ENCODE data around the gene RAPGEF4.
"Not testable (repeated sequence)": the region's sequence is repeated elsewhere in the genome, so short reads cannot be mapped to it uniquely, and the experiment has no call there.

The RAPGEF4 gene

DNA sequence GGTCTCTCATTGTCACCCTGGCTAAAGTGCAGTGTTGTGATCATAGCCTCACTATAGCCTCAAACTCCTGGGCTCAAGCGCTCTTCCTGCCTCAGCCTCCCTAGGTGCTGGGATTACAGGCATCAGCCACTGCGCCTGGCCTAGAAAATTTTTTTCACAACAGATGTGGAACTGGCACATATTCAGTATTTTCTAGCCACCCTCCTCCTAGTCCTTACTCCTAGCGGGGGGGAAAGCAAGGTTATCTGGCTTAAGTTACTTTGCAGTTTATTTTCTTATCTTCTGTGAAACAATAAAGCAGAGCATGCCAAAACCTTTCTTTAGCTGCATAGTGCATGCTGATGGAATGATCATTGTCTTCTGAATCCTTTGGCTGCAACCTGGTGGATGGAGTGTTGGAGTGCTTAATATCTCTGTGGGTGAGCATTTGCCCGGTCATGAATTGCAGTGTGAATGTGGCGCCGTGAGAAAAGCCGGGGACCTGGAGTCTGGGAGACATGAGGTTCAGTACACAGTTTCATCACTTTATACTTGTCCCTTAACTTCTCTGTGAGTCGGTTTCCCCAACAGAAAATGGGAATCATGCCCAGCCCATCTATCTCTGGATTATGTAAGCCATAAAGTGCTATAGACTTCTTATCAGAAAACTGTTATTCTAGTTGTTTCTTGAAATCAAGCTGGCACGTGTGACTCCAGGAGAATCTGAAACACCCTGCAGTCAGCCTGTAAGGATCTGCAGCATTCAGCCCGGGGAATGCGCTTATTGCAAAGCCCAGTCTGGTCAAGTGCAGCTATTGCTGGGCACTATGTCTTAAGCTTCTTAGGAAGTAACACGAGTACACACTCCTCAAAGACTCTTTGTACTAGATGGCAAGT lies 301.8 kb downstream of the RAPGEF4 start:
- no peak for DNase-seq (ENCODE audit: low read depth)

DNA sequence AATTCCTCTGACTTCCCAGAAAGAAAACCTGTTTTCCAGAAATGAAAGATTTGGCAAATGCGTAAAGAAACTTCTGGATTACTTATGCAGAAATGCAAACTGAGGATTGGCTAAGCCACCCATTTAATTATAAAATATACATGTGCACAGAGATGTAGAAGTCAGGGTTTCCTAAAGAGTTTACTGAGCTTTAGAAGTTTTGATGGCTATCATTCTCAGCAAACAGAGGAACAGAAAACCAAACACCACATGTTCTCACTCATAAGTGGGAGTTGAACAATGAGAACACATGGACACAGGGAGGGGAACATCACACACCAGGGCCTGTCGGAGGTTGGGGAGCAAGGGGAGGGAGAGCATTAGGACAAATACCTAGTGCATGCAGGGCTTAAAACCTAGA lies 302.6 kb downstream of the RAPGEF4 start:
- not testable (repeated sequence) for DNase-seq (ENCODE audit: low read depth)

DNA sequence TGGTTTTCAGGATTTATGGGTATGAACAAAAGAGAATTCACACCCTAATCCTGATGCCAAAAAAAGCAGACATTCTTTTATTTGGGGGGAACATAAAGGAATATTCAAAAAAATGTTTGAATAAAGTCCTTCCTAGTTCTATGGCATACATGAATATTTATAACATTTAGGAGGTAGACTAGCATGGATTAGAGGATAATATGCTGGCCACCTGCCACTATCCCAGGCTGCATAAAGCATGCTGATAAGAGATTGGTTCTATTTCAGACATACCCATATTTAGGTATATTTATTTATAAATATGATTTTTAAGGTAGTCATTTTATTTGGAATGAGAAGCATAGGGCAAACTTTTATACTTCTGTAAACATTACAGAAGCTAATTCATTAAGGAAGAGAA lies 305.1 kb downstream of the RAPGEF4 start:
- DNase-seq (ENCODE audit: low read depth) = no peak

DNA sequence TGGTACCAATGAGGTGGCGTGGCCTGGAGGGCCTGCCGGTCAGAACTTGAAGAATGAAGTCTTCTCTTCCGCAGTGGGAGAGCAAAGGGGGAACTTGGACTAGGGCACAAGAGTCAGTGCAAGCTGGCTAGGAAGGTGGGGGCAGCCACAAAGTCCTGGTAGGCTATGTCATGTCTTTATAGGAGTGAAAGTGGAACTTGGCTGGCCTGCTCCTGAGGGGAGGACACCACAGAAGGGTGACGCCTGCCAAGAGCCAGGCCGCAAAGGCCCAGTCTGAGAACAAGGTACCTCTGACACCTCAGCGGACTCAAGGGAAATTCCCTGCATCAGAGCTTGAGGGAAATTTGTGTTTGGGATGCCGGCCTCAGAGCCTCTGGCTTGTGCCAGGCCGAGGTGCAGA lies 307.8 kb downstream of the RAPGEF4 start:
- no peak for DNase-seq (ENCODE audit: low read depth)

DNA sequence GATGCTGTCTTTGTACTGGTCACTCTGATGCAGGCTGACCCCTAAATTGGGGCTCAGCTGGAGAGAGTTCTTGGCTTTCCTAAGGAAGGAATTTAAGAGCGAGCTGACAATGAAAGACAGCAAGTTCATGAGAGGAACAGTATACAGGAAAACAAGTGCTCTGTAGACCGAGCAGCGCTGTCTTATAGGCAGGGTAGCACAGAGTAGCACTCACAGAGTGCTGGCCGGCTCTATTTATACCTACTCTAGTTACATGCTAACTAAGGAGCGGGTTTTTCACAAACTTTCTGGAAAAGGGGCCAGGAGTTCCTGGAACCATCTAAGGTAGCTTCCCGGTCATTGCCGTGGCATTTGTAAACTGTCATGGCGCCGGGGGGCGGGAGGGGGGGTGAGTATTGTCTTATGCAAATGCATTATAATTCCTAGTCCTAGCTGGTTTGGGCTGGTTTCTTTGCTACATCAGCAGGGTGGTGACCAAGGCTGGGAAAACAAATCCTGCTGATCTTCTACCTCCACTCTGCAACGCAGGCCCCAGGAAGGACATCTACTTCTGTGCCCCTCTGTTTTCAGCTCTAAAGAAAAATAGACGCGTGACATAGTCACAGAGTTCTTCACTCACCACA lies 308.4 kb downstream of the RAPGEF4 start:
- no peak for DNase-seq (ENCODE audit: low read depth)

DNA sequence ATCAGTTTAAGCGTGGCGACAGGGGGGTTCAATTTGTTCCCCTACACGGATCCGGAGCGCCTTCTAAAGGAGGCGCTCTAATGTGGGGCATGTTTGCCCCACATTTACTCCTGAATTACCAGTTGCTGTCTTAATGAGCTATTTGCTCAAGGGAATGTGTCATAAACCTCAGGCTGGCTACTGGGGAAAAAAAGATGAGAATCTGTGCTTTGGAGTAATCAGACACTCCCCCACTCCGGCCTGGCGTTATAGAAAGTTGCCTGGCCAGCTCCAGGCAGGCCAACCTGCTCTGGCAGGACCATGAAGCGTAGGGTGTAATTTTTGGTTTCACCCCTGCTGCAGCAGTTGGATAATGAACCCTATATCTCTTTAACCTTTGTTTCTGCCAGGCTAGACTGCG lies 309.0 kb downstream of the RAPGEF4 start:
- no peak for DNase-seq (ENCODE audit: low read depth)

DNA sequence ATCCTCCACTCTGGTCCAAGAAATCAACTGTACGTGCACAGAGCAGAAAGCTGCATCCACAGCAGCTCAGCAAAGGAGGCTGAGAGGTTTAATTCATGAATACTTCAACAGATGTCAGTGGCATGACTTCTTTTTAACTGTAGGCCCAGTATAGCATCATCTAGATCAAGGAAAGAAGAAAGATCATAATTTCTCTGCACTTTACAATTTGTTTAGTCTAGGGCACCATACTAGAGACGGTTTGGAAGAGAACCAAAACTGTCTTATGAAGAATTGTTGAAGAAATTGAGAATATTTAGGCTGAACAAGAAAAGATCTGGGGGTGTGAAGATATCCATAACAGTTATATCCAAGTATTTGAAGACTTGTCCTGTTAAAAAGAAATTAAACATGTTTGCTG lies 309.5 kb downstream of the RAPGEF4 start:
- no peak for DNase-seq (ENCODE audit: low read depth)

DNA sequence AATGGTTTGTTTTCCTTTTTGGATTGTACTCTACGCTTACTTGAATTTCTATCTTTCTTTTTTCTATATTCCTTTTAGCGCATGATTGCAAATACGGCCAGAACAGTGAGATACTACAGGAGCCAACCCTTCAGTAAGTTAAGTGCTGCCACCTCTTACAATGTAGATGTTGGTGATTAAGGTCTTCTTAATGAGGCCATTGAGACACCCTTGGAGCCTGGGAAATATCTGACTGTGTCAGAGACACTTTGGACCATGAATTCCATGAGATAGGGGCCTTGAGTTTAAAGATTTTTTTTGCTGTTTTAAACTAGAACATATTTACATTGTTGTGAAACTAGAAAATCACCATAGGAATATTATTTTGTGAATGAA lies 312.9 kb downstream of the RAPGEF4 start:
- DNase-seq (ENCODE audit: low read depth) = no peak

DNA sequence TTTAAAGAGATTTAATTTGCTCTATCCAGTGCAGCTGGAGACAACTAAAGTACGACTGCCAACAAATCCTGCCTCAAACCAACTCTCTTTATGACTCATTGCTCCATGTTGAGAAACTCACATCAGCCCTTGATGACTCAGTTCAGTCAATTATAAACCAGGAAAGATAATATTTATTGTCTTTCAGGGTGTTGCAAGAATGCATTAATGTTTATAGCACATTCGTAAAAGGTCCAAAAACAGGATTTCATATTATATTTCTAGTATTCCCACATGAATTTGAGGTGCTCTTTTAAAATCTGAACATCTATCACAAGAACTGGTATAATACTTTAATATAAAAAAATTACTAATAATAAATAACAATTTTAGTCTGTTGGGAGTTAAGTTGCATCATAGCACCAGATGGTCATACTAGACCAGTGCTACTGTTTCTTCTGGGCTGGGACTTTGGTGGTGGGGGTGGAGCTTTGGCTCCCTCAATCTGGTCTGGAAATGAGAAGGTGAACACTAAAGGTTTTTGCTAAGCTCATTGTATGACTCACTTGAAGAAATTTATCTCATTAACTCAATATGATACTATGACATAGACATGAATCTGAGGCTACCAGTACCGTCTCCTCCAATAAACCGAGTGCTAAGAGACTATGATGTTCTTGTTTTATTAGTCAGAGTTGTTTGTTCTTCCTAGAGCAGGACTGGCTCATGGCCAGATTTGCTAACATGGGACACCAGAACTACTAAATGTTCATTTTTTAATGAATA lies 313.4 kb downstream of the RAPGEF4 start:
- peak; percentile 95 for DNase-seq (ENCODE audit: low read depth)

DNA sequence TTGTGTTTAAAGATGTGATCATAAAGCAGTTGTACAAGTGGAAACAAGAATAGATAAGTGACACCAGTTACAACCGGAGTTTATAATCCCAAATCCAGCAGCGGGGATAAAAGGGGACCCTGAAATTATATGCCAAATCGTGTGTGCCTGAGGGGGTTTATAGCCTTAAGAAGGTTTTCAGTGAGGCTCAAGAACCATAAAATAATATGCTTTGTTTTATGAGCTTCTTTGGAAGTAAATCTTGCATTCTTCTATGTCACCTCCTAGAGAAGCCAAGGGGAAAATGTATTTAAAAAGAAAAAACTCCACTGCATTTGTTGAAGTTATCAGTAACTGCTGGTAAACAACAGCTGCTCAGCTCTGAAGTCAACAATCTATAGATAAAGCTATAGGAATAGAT lies 314.2 kb downstream of the RAPGEF4 start:
- no peak for DNase-seq (ENCODE audit: low read depth)

DNA sequence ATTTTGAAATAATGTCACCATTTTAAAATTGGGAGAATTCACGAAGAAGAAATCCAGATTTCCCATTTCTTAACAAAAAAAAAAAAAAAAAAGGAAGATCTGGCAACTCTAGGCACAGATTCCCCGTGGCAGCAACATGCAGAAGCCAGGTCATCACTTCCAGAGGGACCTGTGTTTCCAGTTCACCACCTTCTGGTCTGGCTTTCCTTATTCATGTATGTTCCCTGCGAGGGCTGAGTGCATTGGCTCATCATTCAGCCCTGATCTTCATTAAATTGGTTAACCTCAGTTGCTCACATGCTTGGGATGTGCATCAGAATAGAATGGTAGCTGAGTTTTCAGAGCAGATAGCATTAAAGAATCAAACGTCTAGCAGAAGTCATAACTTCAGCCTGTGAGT lies 315.0 kb downstream of the RAPGEF4 start:
- DNase-seq (ENCODE audit: low read depth) = no peak

DNA sequence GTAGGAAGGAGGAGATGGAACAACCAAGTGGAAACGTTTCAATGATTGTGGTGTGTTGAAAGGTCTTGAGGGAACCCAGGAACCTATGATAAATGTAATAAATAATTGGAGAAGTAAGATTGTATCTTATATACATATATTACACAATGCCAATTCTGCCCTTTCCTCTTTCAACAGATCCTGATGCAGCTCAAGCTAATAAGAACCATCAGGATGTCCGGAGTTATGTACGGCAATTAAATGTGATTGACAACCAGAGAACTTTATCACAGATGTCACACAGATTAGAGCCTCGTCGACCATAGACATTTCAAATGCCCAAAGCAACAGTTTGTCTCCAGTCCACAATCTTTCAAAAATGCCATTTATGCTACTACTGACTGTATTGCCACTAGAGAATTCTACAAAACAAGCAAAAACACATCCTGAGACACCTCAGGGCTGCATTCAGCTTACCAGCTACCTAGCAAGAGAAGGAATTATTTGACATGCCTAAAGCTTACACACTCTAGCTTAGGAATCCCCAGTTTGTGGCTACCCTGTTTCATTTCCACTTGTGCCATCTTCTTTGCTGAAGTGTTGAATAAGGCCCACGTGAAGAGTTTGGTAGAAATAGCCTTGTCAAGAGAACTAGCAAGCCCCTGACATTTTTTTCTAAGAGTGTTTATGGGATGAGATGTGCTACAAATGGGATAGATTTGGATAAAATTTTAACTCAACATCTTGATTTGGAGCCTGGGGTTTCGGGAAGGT lies 316.0 kb downstream of the RAPGEF4 start:
- no peak for DNase-seq (ENCODE audit: low read depth)

DNA sequence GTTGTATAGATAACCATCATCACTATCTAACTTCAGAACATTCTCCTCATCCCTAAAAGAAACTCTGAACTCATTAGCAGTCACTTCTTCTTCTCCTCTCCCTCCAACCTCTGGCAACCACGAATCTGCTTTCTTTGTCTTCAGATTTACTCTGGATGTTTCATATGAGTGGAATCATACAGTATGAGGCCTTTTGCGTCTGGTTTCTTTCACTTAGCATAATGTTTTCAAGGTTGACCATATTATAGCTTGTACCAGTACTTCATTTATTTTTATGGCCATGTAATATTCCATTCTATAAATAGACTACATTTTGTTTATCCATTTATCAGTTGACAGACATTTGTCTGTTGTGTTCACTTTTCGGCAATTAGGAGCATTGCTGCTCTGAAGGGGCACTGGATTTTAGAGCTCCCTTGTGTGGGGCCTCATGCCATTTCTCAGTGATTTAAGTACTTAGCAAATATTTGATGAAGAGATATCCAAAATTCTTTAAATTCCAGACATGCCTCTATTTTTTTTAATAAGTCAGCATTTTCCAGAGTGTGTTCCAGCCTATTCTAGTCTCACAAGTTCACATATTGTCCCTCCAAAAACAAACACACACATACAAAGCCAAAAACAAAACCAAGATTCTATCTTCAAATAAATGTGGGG lies 317.5 kb downstream of the RAPGEF4 start:
- peak; percentile 73 for DNase-seq (ENCODE audit: low read depth)

DNA sequence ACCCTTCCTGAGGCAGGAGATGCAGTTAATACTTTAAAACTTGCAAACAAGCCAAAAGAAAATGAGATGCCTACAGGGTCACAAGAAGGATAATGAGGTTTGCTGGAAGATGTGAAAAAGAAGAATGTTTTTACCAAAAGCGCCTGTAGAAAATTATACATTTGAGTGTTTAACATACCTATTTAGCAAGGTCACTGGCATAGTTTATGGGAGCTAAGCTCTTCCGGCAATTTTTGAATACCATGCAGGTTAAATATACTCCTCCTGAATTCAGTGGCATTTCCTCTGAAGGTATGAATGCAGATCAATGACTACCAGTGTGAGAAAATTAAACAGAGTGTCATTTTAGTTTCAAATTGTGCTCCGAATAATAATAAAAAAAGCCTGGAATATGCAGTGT lies 318.8 kb downstream of the RAPGEF4 start:
- DNase-seq (ENCODE audit: low read depth) = peak; percentile 86

DNA sequence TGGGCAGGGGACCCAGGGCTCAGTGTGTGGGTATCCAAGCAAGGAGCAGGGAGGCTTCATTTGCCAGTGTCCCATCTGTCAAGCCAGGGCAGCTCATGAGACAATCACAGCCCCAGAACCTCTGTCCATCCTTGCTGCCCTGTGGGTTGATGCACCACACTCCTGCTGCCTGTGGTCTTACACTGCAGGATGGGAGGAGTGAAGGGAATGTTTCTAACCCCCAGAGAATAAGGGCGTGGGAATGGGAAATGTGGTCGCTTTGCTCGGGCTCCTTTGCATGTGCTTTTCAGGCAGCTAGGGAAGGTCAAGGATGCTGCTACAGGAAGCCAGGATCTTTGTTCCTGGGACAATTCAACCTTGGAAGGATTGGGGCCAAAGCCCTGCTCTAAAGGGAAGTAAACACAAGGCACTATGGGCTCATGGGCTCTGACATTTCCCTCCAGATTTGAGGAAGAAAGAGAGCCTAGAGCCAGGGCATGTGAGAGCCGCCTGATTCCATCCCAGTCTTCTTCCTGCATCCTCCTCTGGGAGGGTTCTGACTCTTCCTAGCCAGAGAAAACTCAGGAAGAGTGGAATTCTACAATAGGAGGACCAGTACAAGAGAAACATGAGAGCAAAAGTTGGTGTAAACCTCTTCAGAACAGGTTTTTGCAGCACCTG lies 321.2 kb downstream of the RAPGEF4 start:
- DNase-seq (ENCODE audit: low read depth) = no peak

DNA sequence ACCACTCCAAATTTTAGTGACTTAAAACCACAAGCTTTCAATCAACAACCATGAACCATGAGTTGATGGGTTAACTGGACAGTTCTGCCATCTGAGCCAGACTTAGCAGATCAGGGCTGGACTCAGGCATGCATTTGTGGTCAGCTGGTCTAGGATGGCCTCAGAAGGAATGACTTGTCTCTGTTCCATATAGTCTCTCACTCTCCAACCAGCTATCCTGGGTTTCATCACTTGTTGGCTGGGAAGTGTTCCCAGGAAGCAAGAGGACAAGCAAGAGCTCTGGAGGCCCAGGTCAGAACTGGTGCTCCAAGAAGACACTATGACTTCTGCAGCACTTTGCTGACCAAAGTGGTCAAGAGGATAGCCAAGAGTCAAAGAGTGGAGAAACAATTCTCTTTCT lies 322.5 kb downstream of the RAPGEF4 start:
- DNase-seq (ENCODE audit: low read depth) = peak; percentile 78

DNA sequence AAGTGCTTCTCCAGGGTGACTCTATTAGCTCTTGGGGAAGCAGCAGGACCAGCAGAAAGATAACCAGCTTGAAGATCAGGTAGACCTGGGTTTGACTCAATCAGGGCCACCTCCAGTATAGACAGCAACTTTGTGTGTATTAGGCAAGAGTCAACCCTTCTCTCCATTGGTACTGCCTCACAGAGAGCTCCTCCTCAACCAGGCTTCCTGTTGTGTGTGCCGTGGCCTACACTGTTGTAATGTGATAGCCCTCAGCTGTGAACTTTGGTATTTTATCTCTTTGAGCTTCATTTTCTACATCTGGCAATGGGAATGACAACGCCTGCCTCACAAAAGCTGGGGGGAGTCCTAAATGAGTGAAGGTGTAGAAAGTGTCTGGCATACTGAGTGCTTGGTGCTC lies 323.0 kb downstream of the RAPGEF4 start:
- DNase-seq (ENCODE audit: low read depth) = no peak

DNA sequence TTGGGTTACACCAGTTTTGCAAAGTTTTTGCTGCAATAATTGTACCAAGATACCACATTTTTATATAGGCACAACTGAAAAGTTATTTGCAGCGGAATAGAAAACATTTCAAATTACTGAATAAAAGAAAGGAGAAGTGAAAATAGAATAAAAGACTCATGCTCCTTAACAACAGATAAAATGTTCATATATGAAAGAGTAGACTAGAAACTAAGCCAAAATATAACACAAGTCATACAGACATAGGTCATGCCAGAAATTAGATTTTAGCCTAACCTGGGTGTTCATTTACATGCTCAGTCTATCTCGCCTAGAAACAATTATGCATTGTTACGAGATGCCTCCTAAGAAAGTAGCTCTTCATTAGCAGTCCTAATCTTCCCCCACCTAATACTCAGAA lies 323.6 kb downstream of the RAPGEF4 start:
- no peak for DNase-seq (ENCODE audit: low read depth)

DNA sequence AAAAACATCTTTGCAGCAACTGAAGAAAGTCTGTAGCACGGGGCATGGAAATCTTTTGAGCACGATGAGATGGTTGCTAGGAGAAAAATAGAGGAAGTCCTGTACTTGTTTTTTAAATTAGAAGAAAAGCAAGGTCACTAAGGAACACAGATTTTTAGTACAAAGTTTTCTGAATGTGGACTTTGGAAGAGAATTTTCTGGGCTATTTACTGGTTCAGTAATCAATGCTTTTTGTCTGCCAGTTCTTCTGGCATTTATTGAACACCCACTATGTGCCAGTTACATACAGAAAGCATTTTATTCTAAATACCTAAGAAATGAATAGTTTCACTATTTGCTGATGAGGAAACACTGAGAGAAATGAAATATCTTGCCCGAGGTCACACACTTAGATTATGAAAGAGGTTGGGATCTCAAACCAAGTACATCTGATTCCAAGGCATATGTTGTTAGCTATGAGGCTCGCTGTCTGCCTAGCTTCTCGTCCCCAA lies 324.4 kb downstream of the RAPGEF4 start:
- DNase-seq (ENCODE audit: low read depth) = peak; percentile 49

DNA sequence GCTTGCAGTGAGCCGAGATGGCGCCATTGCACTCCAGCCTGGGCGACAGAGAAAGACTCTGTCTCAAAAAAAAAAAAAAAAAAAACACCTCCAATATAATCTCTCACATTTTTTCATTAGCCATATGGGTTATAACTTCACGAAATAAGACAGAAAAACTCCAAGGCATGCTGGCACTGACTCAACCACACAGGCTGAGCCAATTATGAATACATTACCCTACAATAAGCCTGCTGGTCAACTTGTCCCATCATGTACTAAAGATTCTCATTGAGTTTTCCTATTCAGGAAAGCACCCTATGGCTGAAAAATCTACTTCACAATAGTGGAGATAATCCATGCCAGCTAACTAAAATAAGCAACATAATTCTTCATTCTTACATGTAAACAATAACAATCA lies 327.2 kb downstream of the RAPGEF4 start:
- no peak for DNase-seq (ENCODE audit: low read depth)

Measured in EH (cell line).